GM06990 (cell line): Measurements from ENCODE around the gene IQSEC1.

Experiments
- DNase-seq: peaks from one replicate; pipeline ENCODE4 v3.0.0-alpha.2; 2011; ENCODE audit not compliant: insufficient read length; ENCODE audit errors: extremely low read depth
- H3K27me3 ChIP-seq: replicated peaks from 2 replicates; pipeline ENCODE4 v1.6.0; 2011; ENCODE audit warnings: low read length; ENCODE audit not compliant: control insufficient read depth, insufficient read depth
- H3K36me3 ChIP-seq: 2 replicates; pipeline ENCODE4 v1.5.1; 2011; ENCODE audit warnings: low read length; ENCODE audit not compliant: control insufficient read depth, insufficient read depth
- H3K4me3 ChIP-seq: replicated peaks from 2 replicates; pipeline ENCODE4 v1.5.1; 2011; ENCODE audit warnings: low read depth, mild to moderate bottlenecking, control low read depth, low read length
- TF ChIP-seq, protein P1 (sequence below): IDR thresholded peaks from 2 replicates; pipeline ENCODE4 v1.5.1; 2011; ENCODE audit warnings: low read length, control low read depth, mild to moderate bottlenecking, inconsistent platforms; ENCODE audit not compliant: insufficient read depth, poor library complexity, severe bottlenecking

The IQSEC1 gene

GRCh38 chr3:12875857-12876836 lies 197.1 kb downstream of the IQSEC1 start:
- Histone ChIP-seq H3K4me3 (no peak overlapping the region), H3K36me3 (no peaks in the 10 kb centered on the region), H3K27me3 (no peaks in the 10 kb centered on the region)
- DNase-seq: no peak
- TF ChIP-seq, protein P1, sequence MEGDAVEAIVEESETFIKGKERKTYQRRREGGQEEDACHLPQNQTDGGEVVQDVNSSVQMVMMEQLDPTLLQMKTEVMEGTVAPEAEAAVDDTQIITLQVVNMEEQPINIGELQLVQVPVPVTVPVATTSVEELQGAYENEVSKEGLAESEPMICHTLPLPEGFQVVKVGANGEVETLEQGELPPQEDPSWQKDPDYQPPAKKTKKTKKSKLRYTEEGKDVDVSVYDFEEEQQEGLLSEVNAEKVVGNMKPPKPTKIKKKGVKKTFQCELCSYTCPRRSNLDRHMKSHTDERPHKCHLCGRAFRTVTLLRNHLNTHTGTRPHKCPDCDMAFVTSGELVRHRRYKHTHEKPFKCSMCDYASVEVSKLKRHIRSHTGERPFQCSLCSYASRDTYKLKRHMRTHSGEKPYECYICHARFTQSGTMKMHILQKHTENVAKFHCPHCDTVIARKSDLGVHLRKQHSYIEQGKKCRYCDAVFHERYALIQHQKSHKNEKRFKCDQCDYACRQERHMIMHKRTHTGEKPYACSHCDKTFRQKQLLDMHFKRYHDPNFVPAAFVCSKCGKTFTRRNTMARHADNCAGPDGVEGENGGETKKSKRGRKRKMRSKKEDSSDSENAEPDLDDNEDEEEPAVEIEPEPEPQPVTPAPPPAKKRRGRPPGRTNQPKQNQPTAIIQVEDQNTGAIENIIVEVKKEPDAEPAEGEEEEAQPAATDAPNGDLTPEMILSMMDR: peak; percentile 39

DNA sequence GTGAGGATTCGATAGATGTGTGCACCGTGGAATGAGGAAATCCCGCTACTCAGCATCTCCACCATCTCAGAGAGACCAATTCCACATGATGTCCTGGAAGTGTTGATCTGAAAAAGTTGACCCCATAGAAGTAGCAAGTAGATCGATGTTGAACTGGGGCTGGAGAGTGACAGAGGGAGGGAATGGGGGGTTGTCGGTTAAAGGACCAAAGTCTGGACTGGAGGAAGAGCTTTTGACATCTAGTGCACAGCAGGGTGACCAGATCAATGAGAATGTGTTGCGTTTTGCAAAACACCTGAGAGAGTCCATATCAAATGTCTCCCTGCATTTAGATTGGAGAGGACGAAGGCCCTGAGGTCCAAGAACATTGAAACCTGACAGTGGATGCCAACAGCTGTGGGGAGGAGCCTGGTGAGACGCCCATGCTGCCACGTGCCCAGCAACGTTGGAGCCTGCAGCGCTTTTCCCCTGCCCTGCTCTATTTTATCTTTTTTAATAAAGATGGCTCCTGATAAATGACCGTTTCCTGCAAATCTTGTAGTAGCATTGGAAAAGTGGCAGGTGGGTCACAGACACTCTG lies 201.7 kb downstream of the IQSEC1 start:
- TF ChIP-seq, protein P1: no peak
- Histone ChIP-seq H3K4me3 (no peak overlapping the region), H3K36me3 (no peaks in the 10 kb centered on the region), H3K27me3 (no peaks in the 10 kb centered on the region; the same call in 1 of the 2 replicates)
- DNase-seq: no peak

GRCh38 chr3:12870942-12871341 lies 202.3 kb downstream of the IQSEC1 start:
- no peak overlapping the region for H3K4me3 ChIP-seq
- no peaks in the 10 kb centered on the region for H3K36me3 ChIP-seq
- DNase-seq: peak; percentile 46
- H3K27me3 ChIP-seq: no peaks in the 10 kb centered on the region; the same call in 1 of the 2 replicates
- TF ChIP-seq, protein P1: no peak

DNA sequence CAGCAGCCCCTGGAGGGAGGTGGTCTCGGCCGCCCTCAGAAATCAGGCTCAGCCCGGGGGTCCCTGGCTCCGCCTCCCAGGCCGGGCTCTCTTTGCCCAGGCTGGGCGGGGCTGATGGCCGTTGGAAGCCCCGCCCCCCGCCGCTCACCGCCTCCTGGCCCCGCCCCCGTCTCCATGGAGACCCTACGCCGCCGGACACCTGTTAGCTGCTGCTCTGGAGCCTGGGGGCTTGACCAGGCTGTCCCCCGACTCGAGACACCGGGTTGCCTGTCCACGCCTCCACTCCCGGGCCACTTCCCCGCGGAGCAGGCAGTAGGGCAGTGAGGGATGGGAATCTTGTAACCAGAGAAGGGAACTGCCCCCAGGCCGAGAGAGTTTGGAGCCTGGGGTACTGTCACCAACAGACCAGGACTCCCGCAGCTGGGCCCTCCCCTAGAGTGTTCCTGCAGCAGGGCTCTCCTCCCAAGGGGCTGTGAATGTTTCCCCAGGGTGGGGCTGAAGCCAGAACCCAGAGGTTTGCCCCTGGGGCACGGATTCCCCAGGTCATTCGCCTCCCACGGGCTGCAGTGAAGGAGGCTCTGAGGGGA lies 204.1 kb downstream of the IQSEC1 start:
- H3K36me3 ChIP-seq: no peaks in the 10 kb centered on the region
- H3K4me3 ChIP-seq: peak overlapping the region; percentile 48
- H3K27me3 ChIP-seq: no peaks in the 10 kb centered on the region; the same call in 1 of the 2 replicates
- TF ChIP-seq, protein P1: no peak
- DNase-seq: peak; percentile 41

DNA sequence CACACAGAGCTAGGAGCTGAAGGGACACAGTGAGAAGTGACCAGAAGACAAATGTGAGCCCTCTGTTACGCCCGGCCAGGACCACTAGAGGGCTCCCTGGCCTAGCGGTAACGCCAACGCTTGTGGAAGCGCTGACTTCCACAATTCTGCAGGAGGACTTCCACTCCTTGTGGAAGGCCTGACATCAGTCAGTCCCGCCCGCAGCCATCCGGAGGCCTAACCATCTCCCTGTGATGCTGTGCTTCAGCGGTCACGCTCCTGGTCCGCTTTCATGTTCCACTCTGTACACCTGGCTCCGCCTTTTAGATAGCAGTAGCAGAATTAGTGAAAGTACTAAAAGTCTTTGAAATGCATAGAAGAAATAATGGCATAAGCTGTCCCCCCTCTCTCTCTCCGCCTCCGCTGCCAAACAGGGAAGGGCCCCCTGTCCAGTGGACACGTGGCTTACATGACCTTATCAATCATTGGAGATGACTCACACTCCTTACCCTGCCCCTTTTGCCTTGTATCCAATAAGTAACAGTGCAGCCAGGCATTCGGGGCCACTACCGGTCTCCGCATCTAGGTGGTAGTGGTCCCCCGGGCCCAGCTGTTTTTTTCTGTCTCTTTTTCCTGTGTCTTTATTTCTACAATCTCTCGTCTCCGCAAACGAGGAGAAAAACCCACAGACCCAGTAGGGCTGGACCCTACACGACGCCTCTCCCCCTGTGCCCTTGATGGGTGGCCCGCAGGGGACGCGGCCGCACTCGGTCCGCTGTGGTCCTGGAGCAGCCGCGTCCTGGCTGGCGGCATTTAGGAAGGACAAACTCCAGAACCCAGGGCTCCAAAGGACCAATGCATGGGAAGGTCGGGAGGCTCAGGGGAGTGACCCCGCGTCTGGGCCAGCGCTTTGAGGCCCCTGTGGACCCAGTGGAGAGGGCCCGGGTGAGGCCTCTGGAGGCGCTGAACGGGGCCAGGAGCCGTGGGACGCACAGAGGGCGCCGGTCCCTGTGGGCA lies 204.9 kb downstream of the IQSEC1 start:
- TF ChIP-seq, protein P1: peak; percentile 96
- Histone ChIP-seq H3K36me3 (no peaks in the 10 kb centered on the region), H3K27me3 (no peaks in the 10 kb centered on the region; the same call in 1 of the 2 replicates), H3K4me3 (peak overlapping the region; percentile 48)
- DNase-seq: peak; percentile 62
